Fibroblast of lung (primary cell): ENCODE results near the gene CDK11B. TPM values are rescaled to one million over a fixed set of nuclear protein-coding genes. Genes with fewer than 3 reads are reported as not detected.
"Not testable (repeated sequence)": the region's sequence is repeated elsewhere in the genome, so short reads cannot be mapped to it uniquely, and the experiment has no call there.

Experiments
- DNase-seq, 2 donors: peaks; one replicate each; pipeline versions ENCODE4 v3.0.0 to v3.0.0-alpha.2; 2010; ENCODE audit warnings: low read depth in 2 of 2
- H2AFZ ChIP-seq: 2 replicates; pipeline ENCODE4 v1.5.1; 2012; ENCODE audit warnings: low read length, control low read depth, inconsistent platforms
- H3K27ac ChIP-seq: 2 replicates; pipeline ENCODE4 v1.5.1; 2011; ENCODE audit warnings: low read length, control low read depth; ENCODE audit not compliant: insufficient read depth
- H3K27me3 ChIP-seq: 2 replicates; pipeline ENCODE4 v1.5.1; 2011; ENCODE audit warnings: mild to moderate bottlenecking, low read length; ENCODE audit not compliant: control insufficient read depth, insufficient read depth
- H3K36me3 ChIP-seq: 2 replicates; pipeline ENCODE4 v1.5.1; 2011; ENCODE audit warnings: low read length; ENCODE audit not compliant: control insufficient read depth, insufficient read depth
- H3K4me1 ChIP-seq: 2 replicates; pipeline ENCODE4 v1.5.1; 2011; ENCODE audit warnings: low read length; ENCODE audit not compliant: control insufficient read depth, insufficient read depth; ENCODE audit errors: extremely low read depth
- H3K4me2 ChIP-seq: 2 replicates; pipeline ENCODE4 v1.5.1; 2011; ENCODE audit warnings: low read length, control low read depth; ENCODE audit not compliant: insufficient read depth; ENCODE audit errors: extremely low read depth
- H3K4me3 ChIP-seq, 4 experiments: fragments of 200-600 bp in 1 of 4; sonication (generic) in 1 of 4; replicated peaks in 1 of 4; 2 replicates each; pipeline ENCODE4 v1.5.1; 2011 to 2016; ENCODE audit warnings: low read length in 4 of 4, low read depth in 3 of 4, mild to moderate bottlenecking in 3 of 4, control low read depth in 2 of 4, inconsistent platforms in 1 of 4, mixed read lengths in 1 of 4; ENCODE audit not compliant: insufficient read depth in 1 of 4; ENCODE audit errors: control extremely low read depth in 1 of 4
- H3K79me2 ChIP-seq: 2 replicates; pipeline ENCODE4 v1.5.1; 2012; ENCODE audit warnings: mild to moderate bottlenecking, low read length, inconsistent platforms; ENCODE audit not compliant: control insufficient read depth, insufficient read depth
- H3K9ac ChIP-seq: 2 replicates; pipeline ENCODE4 v1.5.1; 2011; ENCODE audit warnings: mild to moderate bottlenecking, low read length, control low read depth; ENCODE audit not compliant: insufficient read depth
- H3K9me3 ChIP-seq: 2 replicates; pipeline ENCODE4 v1.5.1; 2012; ENCODE audit warnings: low read depth, low read length; ENCODE audit not compliant: control insufficient read depth, insufficient read depth
- H4K20me1 ChIP-seq: 2 replicates; pipeline ENCODE4 v1.5.1; 2011; ENCODE audit warnings: low read length; ENCODE audit not compliant: control insufficient read depth, insufficient read depth; ENCODE audit errors: extremely low read depth
- CTCF ChIP-seq, 2 donors: IDR thresholded peaks in 1 of 2; conservative IDR thresholded peaks in 1 of 2; 1 replicate in 1 of 2; 2 replicates in 1 of 2; pipeline ENCODE4 v1.5.1; 2011 to 2012; ENCODE audit warnings: low read length in 2 of 2, control low read depth in 1 of 2, inconsistent platforms in 1 of 2, low read depth in 1 of 2, mild to moderate bottlenecking in 1 of 2
- EZH2 ChIP-seq: IDR thresholded peaks from 2 replicates; pipeline ENCODE4 v1.5.1; 2012; ENCODE audit warnings: low read length, control low read depth, mild to moderate bottlenecking; ENCODE audit errors: missing control alignments
- polyA plus RNA-seq, 2 donors: library from polyadenylated mRNA; depleted of rRNA in 1 of 2; stranded (reverse) in 1 of 2; unstranded in 1 of 2; fragments of >200 nt; gene quantifications; 2 replicates each; pipeline ENCODE4 v1.2.1, GENCODE V29; 2011 to 2012; ENCODE audit warnings: missing spikeins in 1 of 2
- total RNA-seq: library from RNA; depleted of rRNA; stranded (reverse); fragments of >200 nt; gene quantifications from 2 replicates; pipeline ENCODE4 v1.2.1, GENCODE V29; 2014

CDK11B gene
- total and polyA plus RNA-seq, 2 donors (not counting 1 experiment from before 2014, with no cell fraction given): 2.5 to 9.7 TPM

DNA sequence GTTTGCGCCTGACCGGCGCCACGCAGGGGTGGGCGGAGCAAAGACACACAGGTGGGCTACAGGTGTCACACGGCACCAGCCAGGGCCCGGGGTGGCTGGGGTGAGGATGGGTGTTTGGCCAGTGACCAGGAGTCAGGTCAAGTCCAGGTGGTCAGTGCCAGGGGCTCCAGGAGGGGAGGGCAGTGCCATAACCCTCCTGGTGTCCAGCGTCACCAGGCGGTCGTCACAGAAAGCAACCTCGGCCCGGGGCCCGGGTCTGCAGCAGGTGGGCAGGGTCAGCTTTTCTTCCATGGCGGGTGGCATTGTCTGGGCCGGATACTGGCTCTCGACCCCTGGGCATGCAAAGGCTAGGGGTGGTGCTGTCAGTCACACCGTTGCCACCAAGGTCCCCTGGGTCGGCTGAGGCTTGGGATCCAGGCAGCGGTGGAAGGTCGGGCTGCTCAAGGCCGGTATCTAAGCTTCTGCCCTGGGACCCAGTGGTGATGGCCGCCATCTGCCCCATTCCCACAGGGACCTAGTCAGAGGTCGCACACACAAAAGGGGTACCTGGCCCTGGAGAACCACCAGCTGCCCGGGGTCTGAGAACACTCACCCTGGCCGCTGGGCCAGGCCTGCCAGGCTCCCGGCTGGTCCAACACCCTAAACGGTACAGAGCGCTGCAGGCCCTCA is 60.6 kb downstream of the CDK11B start:
- Histone ChIP-seq H3K36me3 (no peaks in the 10 kb centered on the region), H3K27ac (no peak overlapping the region)
- TF ChIP-seq EZH2: no peak
- TF ChIP-seq CTCF (conservative IDR thresholded peaks at IDR 0.05 in 1 of 2, IDR thresholded peaks at IDR 0.05 in 1 of 2; ENCODE audit: low read depth in 1 of 2, low read length in 2 of 2): no peak

GRCh38 chr1:1597275-1597930 is 61.4 kb downstream of the CDK11B start:
- Histone ChIP-seq H3K79me2 (no peaks in the 10 kb centered on the region), H3K36me3 (no peaks in the 10 kb centered on the region), H4K20me1 (no peaks in the 10 kb centered on the region), H3K4me1 (peaks cover 2% of the 10 kb centered on the region), H3K9ac (no peak overlapping the region), H3K4me3 (no peak overlapping the region), H3K9me3 (no peaks in the 10 kb centered on the region), H2AFZ (no peak overlapping the region), H3K4me2 (no peak overlapping the region), H3K27me3 (peaks cover 12% of the 10 kb centered on the region), H3K27ac (no peak overlapping the region)
- TF ChIP-seq EZH2 (no peak), CTCF (conservative IDR thresholded peaks at IDR 0.05 in 1 of 2, IDR thresholded peaks at IDR 0.05 in 1 of 2; ENCODE audit: low read depth in 1 of 2, low read length in 2 of 2) (peak; percentile 10 to 43)
- no peak for DNase-seq

More for the DNA sequence above, 60.6 kb downstream of the CDK11B start:
- Histone ChIP-seq H3K9ac (no peak overlapping the region), H2AFZ (no peak overlapping the region), H3K4me2 (no peak overlapping the region), H3K4me1 (peaks cover 2% of the 10 kb centered on the region), H3K4me3 (no peak overlapping the region), H3K9me3 (no peaks in the 10 kb centered on the region), H3K27me3 (peaks cover 12% of the 10 kb centered on the region), H4K20me1 (no peaks in the 10 kb centered on the region), H3K79me2 (no peaks in the 10 kb centered on the region)
- DNase-seq: no peak

- Histone ChIP-seq H3K4me2 (no peak overlapping the region), H3K79me2 (no peaks in the 10 kb centered on the region), H3K36me3 (no peaks in the 10 kb centered on the region), H3K9me3 (no peaks in the 10 kb centered on the region), H4K20me1 (no peaks in the 10 kb centered on the region), H3K4me3 (no peak overlapping the region), H3K27ac (no peak overlapping the region), H3K9ac (no peak overlapping the region), H3K27me3 (peaks cover 12% of the 10 kb centered on the region), H2AFZ (no peak overlapping the region), H3K4me1 (peaks cover 2% of the 10 kb centered on the region)
- DNase-seq: no peak
- no peak for TF ChIP-seq CTCF (conservative IDR thresholded peaks at IDR 0.05 in 1 of 2, IDR thresholded peaks at IDR 0.05 in 1 of 2; ENCODE audit: low read depth in 1 of 2, low read length in 2 of 2)
- TF ChIP-seq EZH2: no peak
These were observed 62.1 kb downstream of the CDK11B start for GRCh38 chr1:1596493-1597274.

GRCh38 chr1:1595341-1595740 is 63.5 kb downstream of the CDK11B start:
- not testable (repeated sequence) for H3K4me3 ChIP-seq, H3K27me3 ChIP-seq, H3K36me3 ChIP-seq, H4K20me1 ChIP-seq, H3K4me2 ChIP-seq, H2AFZ ChIP-seq, H3K79me2 ChIP-seq, H3K27ac ChIP-seq, DNase-seq, H3K4me1 ChIP-seq, H3K9ac ChIP-seq, H3K9me3 ChIP-seq
